Neuronal stem cell (in vitro differentiated cells): Measurements from ENCODE around the gene OLA1.

Experiments used
- DNase-seq: peaks from one replicate; pipeline ENCODE4 v3.0.0-alpha.2; 2013; ENCODE audit warnings: low spot score
- H2AFZ ChIP-seq: one replicate; pipeline ENCODE4 v1.6.1; 2013; ENCODE audit warnings: mild to moderate bottlenecking, low read length, inconsistent platforms
- H2AK5ac ChIP-seq: 2 replicates; pipeline ENCODE4 v1.6.1; 2013; ENCODE audit warnings: low read depth, mild to moderate bottlenecking, inconsistent platforms, low read length, moderate library complexity, mixed read lengths
- H2BK120ac ChIP-seq: 2 replicates; pipeline ENCODE4 v1.6.1; 2013; ENCODE audit warnings: low read depth, mild to moderate bottlenecking, inconsistent platforms, low read length, moderate library complexity, mixed read lengths
- H2BK12ac ChIP-seq: one replicate; pipeline ENCODE4 v1.6.1; 2013; ENCODE audit warnings: low read length, inconsistent platforms
- H2BK15ac ChIP-seq: 2 replicates; pipeline ENCODE4 v1.6.1; 2013; ENCODE audit warnings: mild to moderate bottlenecking, low read length, inconsistent platforms, mixed read lengths
- H2BK5ac ChIP-seq: one replicate; pipeline ENCODE4 v1.6.1; 2013; ENCODE audit warnings: inconsistent platforms, mild to moderate bottlenecking, low read length, moderate library complexity
- H3K14ac ChIP-seq: one replicate; pipeline ENCODE4 v1.6.1; 2013; ENCODE audit warnings: low read length, inconsistent platforms
- H3K18ac ChIP-seq: 2 replicates; pipeline ENCODE4 v1.6.1; 2013; ENCODE audit warnings: low read length, inconsistent platforms
- H3K23ac ChIP-seq: 2 replicates; pipeline ENCODE4 v1.6.1; 2013; ENCODE audit warnings: low read depth, mild to moderate bottlenecking, mixed read lengths, low read length, inconsistent platforms; ENCODE audit not compliant: poor library complexity
- H3K27ac ChIP-seq: replicated peaks from 3 replicates; pipeline ENCODE4 v1.5.1; 2013; ENCODE audit warnings: low read length, inconsistent platforms
- H3K27me3 ChIP-seq, 3 experiments: 2 replicates each; pipeline ENCODE4 v1.6.1; 2013; ENCODE audit warnings: low read length in 3 of 3, mild to moderate bottlenecking in 2 of 3, inconsistent platforms in 1 of 3, low read depth in 1 of 3, mixed read lengths in 1 of 3, moderate library complexity in 1 of 3; ENCODE audit not compliant: control insufficient read depth in 3 of 3, insufficient read depth in 3 of 3
- H3K36me3 ChIP-seq, 2 donors: replicated peaks in 1 of 2; 2 replicates each; pipeline ENCODE4 v1.6.1; 2013; ENCODE audit warnings: low read length in 2 of 2; ENCODE audit not compliant: control insufficient read depth in 2 of 2, insufficient read depth in 2 of 2
- H3K4ac ChIP-seq: 2 replicates; pipeline ENCODE4 v1.6.1; 2013; ENCODE audit warnings: inconsistent platforms, mild to moderate bottlenecking, low read length, moderate library complexity
- H3K4me1 ChIP-seq, 2 donors: 1 replicate in 1 of 2; 2 replicates in 1 of 2; pipeline ENCODE4 v1.6.1; 2013; ENCODE audit warnings: low read length in 2 of 2, low read depth in 1 of 2; ENCODE audit not compliant: control insufficient read depth in 2 of 2, insufficient read depth in 1 of 2
- H3K4me2 ChIP-seq: one replicate; pipeline ENCODE4 v1.6.1; 2013; ENCODE audit warnings: mild to moderate bottlenecking, low read length, inconsistent platforms; ENCODE audit not compliant: insufficient read depth, poor library complexity, severe bottlenecking
- H3K4me3 ChIP-seq, 2 donors: 2 replicates each; pipeline ENCODE4 v1.5.1; 2013; ENCODE audit warnings: low read length in 2 of 2, mild to moderate bottlenecking in 2 of 2, inconsistent platforms in 1 of 2, moderate library complexity in 1 of 2
- H3K79me1 ChIP-seq: one replicate; pipeline ENCODE4 v1.6.1; 2013; ENCODE audit warnings: low read depth, mild to moderate bottlenecking, inconsistent platforms, low read length, moderate library complexity
- H3K9ac ChIP-seq: one replicate; pipeline ENCODE4 v1.6.1; 2013; ENCODE audit warnings: mild to moderate bottlenecking, low read depth, low read length, inconsistent platforms; ENCODE audit not compliant: poor library complexity
- H3K9me3 ChIP-seq, 2 donors: replicated peaks in 1 of 2; 2 replicates each; pipeline versions ENCODE3 to v1.6.1; 2013; ENCODE audit warnings: low read length in 2 of 2, mild to moderate bottlenecking in 2 of 2, inconsistent platforms in 1 of 2, low read depth in 1 of 2, mixed read lengths in 1 of 2, moderate library complexity in 1 of 2; ENCODE audit not compliant: control insufficient read depth in 2 of 2, insufficient read depth in 1 of 2
- H4K8ac ChIP-seq: one replicate; pipeline ENCODE4 v1.6.1; 2013; ENCODE audit warnings: low read depth, mild to moderate bottlenecking, inconsistent platforms, low read length, moderate library complexity
- H4K91ac ChIP-seq: one replicate; pipeline ENCODE4 v1.6.1; 2013; ENCODE audit warnings: low read length, low read depth, mild to moderate bottlenecking, inconsistent platforms; ENCODE audit not compliant: poor library complexity
- WGBS, 2 donors: extraction: QIAGEN DNeasy Blood & Tissue Kit; methylation state at CpG; one replicate each; pipeline ENCODE4 v1.1.7; 2013; ENCODE audit warnings: missing lambda C conversion rate in 2 of 2, mixed read lengths in 1 of 2; ENCODE audit not compliant: insufficient read length in 2 of 2, insufficient replicate concordance in 1 of 2; ENCODE audit errors: extremely low coverage in 2 of 2; 5-methylcytosine and 5-hydroxymethylcytosine counted together

The OLA1 gene

DNA sequence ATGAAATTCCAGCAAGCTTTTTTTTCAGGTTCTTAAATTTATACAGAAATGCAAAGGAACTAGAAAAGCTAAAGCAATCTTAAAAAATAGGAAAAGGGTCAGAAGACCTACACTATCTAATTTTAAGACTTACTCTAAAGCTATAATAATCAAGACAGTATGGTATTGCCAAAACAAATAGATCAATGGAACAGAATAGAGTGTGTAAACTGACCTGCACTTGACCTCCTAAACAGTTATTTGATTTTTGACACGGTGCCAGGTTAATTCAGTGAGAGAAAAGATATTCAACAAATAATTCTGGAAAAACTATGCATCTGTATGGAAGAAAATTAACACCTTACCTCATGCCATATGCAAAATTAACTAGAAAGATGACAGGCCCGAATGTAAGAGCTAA is 73.6 kb downstream of the OLA1 start:
- H3K4me2 ChIP-seq: no peak overlapping the region
- H3K27me3 ChIP-seq: no peaks in the 10 kb centered on the region
- no peak overlapping the region for H3K27ac ChIP-seq
- peaks cover 9 to 52% of the 10 kb centered on the region in 2 donors for H3K9me3 ChIP-seq
- WGBS, 2 donors: no CpG with 5 or more reads among the region's 2 CpGs
- no peak overlapping the region for H2AK5ac ChIP-seq
- no peak overlapping the region for H2BK5ac ChIP-seq
- peaks cover 3 to 12% of the 10 kb centered on the region in 2 donors for H3K36me3 ChIP-seq
- no peak overlapping the region for H4K8ac ChIP-seq
- no peak overlapping the region for H3K14ac ChIP-seq
- no peak overlapping the region for H2AFZ ChIP-seq
- peaks cover 5 to 9% of the 10 kb centered on the region in 2 donors for H3K4me1 ChIP-seq
- H2BK120ac ChIP-seq: no peak overlapping the region
- no peak overlapping the region for H3K9ac ChIP-seq
- no peak overlapping the region for H3K23ac ChIP-seq
- no peak overlapping the region for H2BK12ac ChIP-seq
- H4K91ac ChIP-seq: no peak overlapping the region
- no peak overlapping the region for H3K18ac ChIP-seq
- H3K79me1 ChIP-seq: peaks cover 6% of the 10 kb centered on the region
- no peak overlapping the region for H3K4me3 ChIP-seq
- no peak overlapping the region for H3K4ac ChIP-seq
- no peak for DNase-seq
- H2BK15ac ChIP-seq: no peak overlapping the region

DNA sequence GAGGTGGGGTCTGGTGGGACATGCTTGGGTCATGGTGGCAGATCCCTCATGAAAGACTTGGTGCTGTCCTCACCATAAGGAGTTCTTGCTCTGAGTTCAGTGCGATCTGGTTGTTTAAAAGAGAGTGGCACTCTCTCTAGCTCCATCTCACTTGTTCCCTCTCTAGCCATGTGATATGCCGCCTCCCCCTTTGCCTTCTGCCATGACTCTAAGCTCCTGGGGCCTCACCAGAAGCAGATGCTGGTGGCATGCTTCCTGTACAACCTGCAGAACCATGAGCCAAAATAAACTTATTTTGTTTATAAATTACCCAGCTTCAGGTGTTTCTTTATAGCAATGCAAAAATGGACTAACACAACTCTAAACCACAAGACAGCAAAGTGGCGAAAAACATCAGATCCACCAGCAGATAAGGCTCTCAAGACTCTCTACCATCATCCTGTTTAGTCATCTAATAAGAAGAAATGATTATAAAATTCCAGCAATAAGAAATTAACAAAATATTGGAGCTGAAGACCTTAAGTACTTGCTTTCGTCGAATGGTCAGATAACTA is 75.5 kb downstream of the OLA1 start:
- Histone ChIP-seq H3K79me1 (peaks cover 6% of the 10 kb centered on the region), H3K4me3 (no peak overlapping the region), H4K8ac (no peak overlapping the region), H2AK5ac (no peak overlapping the region), H2BK5ac (no peak overlapping the region), H3K9ac (no peak overlapping the region), H3K27me3 (no peaks in the 10 kb centered on the region), H3K4ac (no peak overlapping the region), H2AFZ (no peak overlapping the region), H3K4me2 (no peak overlapping the region), H3K36me3 (peaks cover 3 to 12% of the 10 kb centered on the region in 2 donors), H3K14ac (no peak overlapping the region), H3K27ac (no peak overlapping the region), H2BK15ac (no peak overlapping the region), H3K4me1 (peaks cover 5 to 9% of the 10 kb centered on the region in 2 donors), H2BK12ac (no peak overlapping the region), H3K9me3 (peaks cover 9 to 66% of the 10 kb centered on the region in 2 donors), H4K91ac (no peak overlapping the region), H3K18ac (no peak overlapping the region), H2BK120ac (no peak overlapping the region), H3K23ac (no peak overlapping the region)
- no peak for DNase-seq
- WGBS, 2 donors: no CpG with 5 or more reads among the region's 5 CpGs

DNA sequence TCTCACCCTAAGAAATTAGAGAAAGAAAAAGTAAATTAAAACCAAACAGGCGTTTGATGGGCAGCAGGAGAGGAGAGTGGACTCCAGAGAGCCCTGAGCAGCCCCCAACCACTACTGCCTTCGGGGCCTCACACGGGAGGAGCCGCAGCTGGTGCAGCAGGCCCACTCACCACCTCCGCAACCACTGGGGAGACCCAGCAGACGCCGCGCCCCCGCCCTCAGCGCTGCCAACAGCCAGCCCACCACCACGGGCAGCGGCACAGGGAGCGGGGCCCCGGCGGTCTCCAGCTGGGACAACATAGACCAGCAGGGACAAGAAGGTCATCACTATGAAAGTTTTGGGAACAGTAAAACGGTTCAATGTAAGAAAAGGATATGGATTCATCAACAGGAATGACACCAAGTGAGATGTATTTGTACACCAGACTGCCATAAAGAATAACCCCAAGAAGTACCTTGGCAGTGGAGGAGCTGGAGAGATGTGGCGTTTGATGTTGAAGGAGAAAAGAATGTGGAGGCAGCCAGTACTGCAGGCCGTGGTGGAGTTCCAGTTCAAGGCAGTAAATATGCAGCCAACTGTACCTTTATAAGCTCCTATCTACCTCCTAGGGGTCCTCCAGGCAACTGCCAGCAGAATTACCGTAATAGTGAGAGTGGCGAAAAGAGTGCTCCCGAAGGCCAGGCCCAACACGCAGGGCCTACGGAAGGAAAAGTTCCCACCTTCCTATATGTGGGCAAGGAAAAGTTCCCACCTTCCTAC is 76.5 kb downstream of the OLA1 start:
- peak overlapping the region; percentile 38 for H3K14ac ChIP-seq
- no peak overlapping the region for H2AK5ac ChIP-seq
- no peak overlapping the region for H3K4ac ChIP-seq
- peaks cover 9 to 67% of the 10 kb centered on the region in 2 donors for H3K9me3 ChIP-seq
- H2BK120ac ChIP-seq: no peak overlapping the region
- peaks cover under 1 to 2% of the 10 kb centered on the region in 2 donors for H3K4me1 ChIP-seq
- H3K27me3 ChIP-seq: no peaks in the 10 kb centered on the region
- no peak overlapping the region for H3K23ac ChIP-seq
- no peak for DNase-seq
- H2BK5ac ChIP-seq: no peak overlapping the region
- no peak overlapping the region for H3K9ac ChIP-seq
- no peak overlapping the region for H3K4me2 ChIP-seq
- no peak overlapping the region for H2AFZ ChIP-seq
- H2BK15ac ChIP-seq: no peak overlapping the region
- no peak overlapping the region for H3K4me3 ChIP-seq
- H3K27ac ChIP-seq: no peak overlapping the region
- peak overlapping the region; percentile 38 for H3K18ac ChIP-seq
- no peak overlapping the region for H4K91ac ChIP-seq
- H4K8ac ChIP-seq: peak overlapping the region; percentile 30
- peaks cover 3 to 12% of the 10 kb centered on the region in 2 donors for H3K36me3 ChIP-seq
- WGBS, 2 donors: no CpG with 5 or more reads among the region's 23 CpGs
- H3K79me1 ChIP-seq: peaks cover 6% of the 10 kb centered on the region
- no peak overlapping the region for H2BK12ac ChIP-seq

DNA sequence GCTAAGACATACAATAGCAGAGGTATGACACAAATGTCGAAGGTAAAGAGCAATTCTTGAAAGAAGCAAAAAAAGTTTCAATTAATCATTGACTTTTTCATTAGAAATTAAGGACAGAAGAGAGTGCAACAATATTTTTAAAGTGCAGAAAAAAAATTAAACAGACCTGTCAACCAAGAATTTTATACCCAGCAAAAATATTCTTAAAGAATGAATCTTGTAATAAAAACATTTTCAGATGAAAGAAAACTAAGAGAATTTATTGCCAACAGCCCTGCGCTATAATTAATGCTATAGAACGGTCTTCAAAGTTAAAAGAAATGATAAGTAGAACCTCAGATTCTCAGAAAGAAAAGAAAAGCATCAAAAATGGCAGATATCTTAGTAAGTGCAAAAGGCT is 79.0 kb downstream of the OLA1 start:
- Histone ChIP-seq H2BK5ac (no peak overlapping the region), H3K27me3 (no peaks in the 10 kb centered on the region), H2AFZ (no peak overlapping the region), H3K36me3 (peaks cover 3 to 9% of the 10 kb centered on the region in 2 donors), H3K4me1 (no peaks in the 10 kb centered on the region), H3K18ac (no peak overlapping the region), H2BK12ac (no peak overlapping the region), H3K14ac (no peak overlapping the region), H3K4ac (no peak overlapping the region), H2AK5ac (no peak overlapping the region), H3K79me1 (peaks cover 6% of the 10 kb centered on the region), H3K27ac (no peak overlapping the region), H3K9me3 (peaks cover 9 to 50% of the 10 kb centered on the region in 2 donors), H3K23ac (no peak overlapping the region), H2BK120ac (no peak overlapping the region), H3K9ac (no peak overlapping the region), H3K4me2 (no peak overlapping the region), H2BK15ac (no peak overlapping the region), H3K4me3 (no peak overlapping the region), H4K8ac (no peak overlapping the region), H4K91ac (no peak overlapping the region)
- DNase-seq: no peak
- no CpG with 5 or more reads among the region's 3 CpGs for WGBS, 2 donors
